HEK293 (cell line): ENCODE results near the gene ALKBH2.

Experiments used
- FEZF1 ChIP-seq: fragments of 450-650 bp; formaldehyde crosslinking; IDR thresholded peaks from 2 replicates; pipeline ENCODE4 v1.5.1; 2016; ENCODE audit warnings: missing biosample characterization, missing genetic modification characterization
- INSM2 ChIP-seq: fragments of 450-650 bp; formaldehyde crosslinking; IDR thresholded peaks from 2 replicates; pipeline ENCODE4 v1.5.1; 2016; ENCODE audit warnings: missing biosample characterization, missing genetic modification characterization
- OSR2 ChIP-seq: fragments of 450-650 bp; formaldehyde crosslinking; IDR thresholded peaks from 2 replicates; pipeline ENCODE4 v1.5.1; 2016; ENCODE audit warnings: missing biosample characterization, missing genetic modification characterization
- REST ChIP-seq: fragments of 450-650 bp; formaldehyde crosslinking; IDR thresholded peaks from 2 replicates; pipeline ENCODE4 v1.5.1; 2016; ENCODE audit warnings: missing biosample characterization, missing genetic modification characterization
- SP2 ChIP-seq: fragments of 450-650 bp; formaldehyde crosslinking; IDR thresholded peaks from 2 replicates; pipeline ENCODE4 v1.5.1; 2016; ENCODE audit warnings: missing biosample characterization, missing genetic modification characterization
- ZFP69B ChIP-seq: fragments of 450-650 bp; formaldehyde crosslinking; IDR thresholded peaks from 2 replicates; pipeline ENCODE4 v1.5.1; 2016; ENCODE audit warnings: missing biosample characterization, missing genetic modification characterization
- ZNF433 ChIP-seq: fragments of 450-650 bp; formaldehyde crosslinking; IDR thresholded peaks from 2 replicates; pipeline ENCODE4 v1.5.1; 2016; ENCODE audit warnings: missing biosample characterization, missing genetic modification characterization, low read depth
- ZNF501 ChIP-seq: fragments of 450-650 bp; formaldehyde crosslinking; IDR thresholded peaks from 2 replicates; pipeline ENCODE4 v1.5.1; 2016; ENCODE audit warnings: missing biosample characterization, missing genetic modification characterization
- ZNF514 ChIP-seq: fragments of 450-650 bp; formaldehyde crosslinking; IDR thresholded peaks from 2 replicates; pipeline ENCODE4 v1.5.1; 2016; ENCODE audit warnings: missing biosample characterization, missing genetic modification characterization
- ZNF560 ChIP-seq: fragments of 450-650 bp; formaldehyde crosslinking; IDR thresholded peaks from 2 replicates; pipeline ENCODE4 v1.5.1; 2017; ENCODE audit warnings: missing biosample characterization, missing genetic modification characterization, borderline replicate concordance
- ZNF701 ChIP-seq: fragments of 450-650 bp; formaldehyde crosslinking; IDR thresholded peaks from 2 replicates; pipeline ENCODE4 v1.5.1; 2016; ENCODE audit warnings: missing biosample characterization, missing genetic modification characterization
- ZNF704 ChIP-seq: fragments of 450-650 bp; formaldehyde crosslinking; IDR thresholded peaks from 2 replicates; pipeline ENCODE4 v1.5.1; 2016; ENCODE audit warnings: missing biosample characterization, missing genetic modification characterization
- ZNF707 ChIP-seq: fragments of 450-650 bp; formaldehyde crosslinking; IDR thresholded peaks from 2 replicates; pipeline ENCODE4 v1.5.1; 2016; ENCODE audit warnings: missing biosample characterization, missing genetic modification characterization
- ZNF777 ChIP-seq: fragments of 450-650 bp; formaldehyde crosslinking; IDR thresholded peaks from 2 replicates; pipeline ENCODE4 v1.5.1; 2017; ENCODE audit warnings: missing biosample characterization, missing genetic modification characterization, borderline replicate concordance
- ZNF843 ChIP-seq: fragments of 450-650 bp; formaldehyde crosslinking; IDR thresholded peaks from 2 replicates; pipeline ENCODE4 v1.5.1; 2016; ENCODE audit warnings: missing biosample characterization, missing genetic modification characterization
- ZSCAN23 ChIP-seq: fragments of 450-650 bp; formaldehyde crosslinking; IDR thresholded peaks from 2 replicates; pipeline ENCODE4 v1.5.1; 2016; ENCODE audit warnings: missing biosample characterization, missing genetic modification characterization
- ZXDB ChIP-seq: fragments of 450-650 bp; formaldehyde crosslinking; IDR thresholded peaks from 2 replicates; pipeline ENCODE4 v1.5.1; 2016; ENCODE audit warnings: missing biosample characterization, missing genetic modification characterization
- TF ChIP-seq, protein P1 (sequence below): fragments of 450-650 bp; formaldehyde crosslinking; IDR thresholded peaks from 2 replicates; pipeline ENCODE4 v1.5.1; 2016; ENCODE audit warnings: missing biosample characterization, missing genetic modification characterization, low read depth
- TF ChIP-seq, protein P2 (sequence below): fragments of 450-650 bp; formaldehyde crosslinking; IDR thresholded peaks from 2 replicates; pipeline ENCODE4 v1.5.1; 2017; ENCODE audit warnings: missing biosample characterization, missing genetic modification characterization
- TF ChIP-seq, protein P3 (sequence below): fragments of 450-650 bp; formaldehyde crosslinking; IDR thresholded peaks from 2 replicates; pipeline ENCODE4 v1.5.1; 2016; ENCODE audit warnings: missing biosample characterization, missing genetic modification characterization, borderline replicate concordance

ALKBH2 gene

DNA sequence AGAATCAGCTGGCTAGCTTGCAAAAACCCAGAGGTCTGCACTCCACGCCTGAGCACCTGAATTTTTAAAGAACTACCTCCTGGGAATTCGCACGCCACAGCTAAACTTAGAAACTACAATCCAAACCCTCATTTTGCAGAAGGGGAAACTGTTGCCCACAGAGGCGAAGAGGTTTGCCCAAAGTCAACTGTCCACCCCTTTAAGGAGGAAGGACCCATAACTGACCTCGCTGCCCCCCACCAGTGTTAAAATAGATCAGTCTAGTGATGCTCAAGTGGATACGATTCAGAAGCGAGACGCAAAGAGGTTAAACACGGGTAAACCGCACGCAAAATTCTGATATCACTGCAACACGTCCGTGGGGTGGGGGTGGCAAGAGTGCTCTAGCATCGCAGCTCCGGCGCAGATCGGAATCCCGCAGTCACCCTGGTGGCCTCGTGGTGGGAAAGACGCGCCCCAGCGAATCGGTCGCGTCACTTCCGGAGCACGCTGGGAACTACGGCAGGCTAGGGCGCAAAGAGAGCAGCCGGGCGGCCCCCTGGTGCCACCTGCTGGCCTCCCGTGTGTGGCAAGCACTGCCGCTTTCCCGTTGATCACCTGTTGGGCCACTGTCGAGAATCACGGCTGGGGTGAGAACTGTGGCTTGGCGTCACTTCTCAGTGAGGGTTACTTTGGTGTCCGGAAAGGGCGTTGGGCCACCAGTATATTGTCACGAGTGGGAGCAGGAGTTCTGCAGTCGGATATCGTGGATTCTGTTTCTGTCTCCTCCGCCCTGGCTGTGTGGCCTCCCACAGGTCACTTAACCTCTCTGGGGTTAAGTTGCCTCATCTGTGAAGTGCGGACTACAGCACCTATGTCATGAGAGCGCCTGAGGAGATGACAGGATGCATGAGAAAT, at the start of gene ALKBH2 (continued):
- TF ChIP-seq ZNF707: no peak
- TF ChIP-seq ZNF501 (tag by site-specific recombination): peak; percentile 93
- TF ChIP-seq ZNF560: no peak
- TF ChIP-seq ZNF514: no peak
- no peak for TF ChIP-seq ZNF704 (tag by site-specific recombination)
- TF ChIP-seq FEZF1 (tag by site-specific recombination): peak; percentile 82
- no peak for TF ChIP-seq ZNF701 (tag by site-specific recombination)
- TF ChIP-seq ZXDB (tag by site-specific recombination): peak; percentile 86
- TF ChIP-seq ZNF777: no peak
- 0 out of 2 replicates have a peak, but pooled peaks have one; percentile 42 for TF ChIP-seq ZSCAN23
- peak; percentile 27; the same call in 1 of the 2 replicates for TF ChIP-seq INSM2
- peak; percentile 66; the same call in 1 of the 2 replicates for TF ChIP-seq ZFP69B
- peak; percentile 67 for TF ChIP-seq SP2 (tag by site-specific recombination)
- 0 out of 2 replicates have a peak, but pooled peaks have one; percentile 26 for TF ChIP-seq ZNF843 (tag by site-specific recombination)
- TF ChIP-seq, protein P1, sequence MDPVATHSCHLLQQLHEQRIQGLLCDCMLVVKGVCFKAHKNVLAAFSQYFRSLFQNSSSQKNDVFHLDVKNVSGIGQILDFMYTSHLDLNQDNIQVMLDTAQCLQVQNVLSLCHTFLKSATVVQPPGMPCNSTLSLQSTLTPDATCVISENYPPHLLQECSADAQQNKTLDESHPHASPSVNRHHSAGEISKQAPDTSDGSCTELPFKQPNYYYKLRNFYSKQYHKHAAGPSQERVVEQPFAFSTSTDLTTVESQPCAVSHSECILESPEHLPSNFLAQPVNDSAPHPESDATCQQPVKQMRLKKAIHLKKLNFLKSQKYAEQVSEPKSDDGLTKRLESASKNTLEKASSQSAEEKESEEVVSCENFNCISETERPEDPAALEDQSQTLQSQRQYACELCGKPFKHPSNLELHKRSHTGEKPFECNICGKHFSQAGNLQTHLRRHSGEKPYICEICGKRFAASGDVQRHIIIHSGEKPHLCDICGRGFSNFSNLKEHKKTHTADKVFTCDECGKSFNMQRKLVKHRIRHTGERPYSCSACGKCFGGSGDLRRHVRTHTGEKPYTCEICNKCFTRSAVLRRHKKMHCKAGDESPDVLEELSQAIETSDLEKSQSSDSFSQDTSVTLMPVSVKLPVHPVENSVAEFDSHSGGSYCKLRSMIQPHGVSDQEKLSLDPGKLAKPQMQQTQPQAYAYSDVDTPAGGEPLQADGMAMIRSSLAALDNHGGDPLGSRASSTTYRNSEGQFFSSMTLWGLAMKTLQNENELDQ (tag by site-specific recombination): no peak
- TF ChIP-seq, protein P2, sequence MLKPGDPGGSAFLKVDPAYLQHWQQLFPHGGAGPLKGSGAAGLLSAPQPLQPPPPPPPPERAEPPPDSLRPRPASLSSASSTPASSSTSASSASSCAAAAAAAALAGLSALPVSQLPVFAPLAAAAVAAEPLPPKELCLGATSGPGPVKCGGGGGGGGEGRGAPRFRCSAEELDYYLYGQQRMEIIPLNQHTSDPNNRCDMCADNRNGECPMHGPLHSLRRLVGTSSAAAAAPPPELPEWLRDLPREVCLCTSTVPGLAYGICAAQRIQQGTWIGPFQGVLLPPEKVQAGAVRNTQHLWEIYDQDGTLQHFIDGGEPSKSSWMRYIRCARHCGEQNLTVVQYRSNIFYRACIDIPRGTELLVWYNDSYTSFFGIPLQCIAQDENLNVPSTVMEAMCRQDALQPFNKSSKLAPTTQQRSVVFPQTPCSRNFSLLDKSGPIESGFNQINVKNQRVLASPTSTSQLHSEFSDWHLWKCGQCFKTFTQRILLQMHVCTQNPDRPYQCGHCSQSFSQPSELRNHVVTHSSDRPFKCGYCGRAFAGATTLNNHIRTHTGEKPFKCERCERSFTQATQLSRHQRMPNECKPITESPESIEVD (tag by site-specific recombination): no peak
- no peak for TF ChIP-seq ZNF433 (tag by site-specific recombination)
- no peak for TF ChIP-seq REST
- TF ChIP-seq, protein P3, sequence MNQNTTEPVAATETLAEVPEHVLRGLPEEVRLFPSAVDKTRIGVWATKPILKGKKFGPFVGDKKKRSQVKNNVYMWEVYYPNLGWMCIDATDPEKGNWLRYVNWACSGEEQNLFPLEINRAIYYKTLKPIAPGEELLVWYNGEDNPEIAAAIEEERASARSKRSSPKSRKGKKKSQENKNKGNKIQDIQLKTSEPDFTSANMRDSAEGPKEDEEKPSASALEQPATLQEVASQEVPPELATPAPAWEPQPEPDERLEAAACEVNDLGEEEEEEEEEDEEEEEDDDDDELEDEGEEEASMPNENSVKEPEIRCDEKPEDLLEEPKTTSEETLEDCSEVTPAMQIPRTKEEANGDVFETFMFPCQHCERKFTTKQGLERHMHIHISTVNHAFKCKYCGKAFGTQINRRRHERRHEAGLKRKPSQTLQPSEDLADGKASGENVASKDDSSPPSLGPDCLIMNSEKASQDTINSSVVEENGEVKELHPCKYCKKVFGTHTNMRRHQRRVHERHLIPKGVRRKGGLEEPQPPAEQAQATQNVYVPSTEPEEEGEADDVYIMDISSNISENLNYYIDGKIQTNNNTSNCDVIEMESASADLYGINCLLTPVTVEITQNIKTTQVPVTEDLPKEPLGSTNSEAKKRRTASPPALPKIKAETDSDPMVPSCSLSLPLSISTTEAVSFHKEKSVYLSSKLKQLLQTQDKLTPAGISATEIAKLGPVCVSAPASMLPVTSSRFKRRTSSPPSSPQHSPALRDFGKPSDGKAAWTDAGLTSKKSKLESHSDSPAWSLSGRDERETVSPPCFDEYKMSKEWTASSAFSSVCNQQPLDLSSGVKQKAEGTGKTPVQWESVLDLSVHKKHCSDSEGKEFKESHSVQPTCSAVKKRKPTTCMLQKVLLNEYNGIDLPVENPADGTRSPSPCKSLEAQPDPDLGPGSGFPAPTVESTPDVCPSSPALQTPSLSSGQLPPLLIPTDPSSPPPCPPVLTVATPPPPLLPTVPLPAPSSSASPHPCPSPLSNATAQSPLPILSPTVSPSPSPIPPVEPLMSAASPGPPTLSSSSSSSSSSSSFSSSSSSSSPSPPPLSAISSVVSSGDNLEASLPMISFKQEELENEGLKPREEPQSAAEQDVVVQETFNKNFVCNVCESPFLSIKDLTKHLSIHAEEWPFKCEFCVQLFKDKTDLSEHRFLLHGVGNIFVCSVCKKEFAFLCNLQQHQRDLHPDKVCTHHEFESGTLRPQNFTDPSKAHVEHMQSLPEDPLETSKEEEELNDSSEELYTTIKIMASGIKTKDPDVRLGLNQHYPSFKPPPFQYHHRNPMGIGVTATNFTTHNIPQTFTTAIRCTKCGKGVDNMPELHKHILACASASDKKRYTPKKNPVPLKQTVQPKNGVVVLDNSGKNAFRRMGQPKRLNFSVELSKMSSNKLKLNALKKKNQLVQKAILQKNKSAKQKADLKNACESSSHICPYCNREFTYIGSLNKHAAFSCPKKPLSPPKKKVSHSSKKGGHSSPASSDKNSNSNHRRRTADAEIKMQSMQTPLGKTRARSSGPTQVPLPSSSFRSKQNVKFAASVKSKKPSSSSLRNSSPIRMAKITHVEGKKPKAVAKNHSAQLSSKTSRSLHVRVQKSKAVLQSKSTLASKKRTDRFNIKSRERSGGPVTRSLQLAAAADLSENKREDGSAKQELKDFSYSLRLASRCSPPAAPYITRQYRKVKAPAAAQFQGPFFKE (tag by site-specific recombination): no peak
- 0 out of 2 replicates have a peak, but pooled peaks have one; percentile 9 for TF ChIP-seq OSR2
